GM23338 (cell line): ENCODE results near the gene SNPH. TPM values are rescaled to one million over a fixed set of nuclear protein-coding genes. Genes with fewer than 3 reads are reported as not detected.

Source experiments
- ATAC-seq: fragments of 200-7000 bp; cut with Tn5 transposase; 3 replicates; pipeline ENCODE4 v1.9.1; 2020
- DNase-seq: peaks from one replicate; pipeline ENCODE4 v3.0.0-alpha.2; 2015; ENCODE audit warnings: low spot score
- H2AFZ ChIP-seq: fragments of 200-600 bp; sonication (generic); 2 replicates; pipeline ENCODE4 v1.8.0; 2016; ENCODE audit warnings: antibody characterized with exemption, mild to moderate bottlenecking, moderate library complexity
- H3F3A ChIP-seq: fragments of 200-600 bp; sonication (generic); replicated peaks from 2 replicates; pipeline ENCODE4 v1.8.0; 2017; ENCODE audit warnings: antibody characterized with exemption, mixed run types, low read depth
- H3K27ac ChIP-seq: fragments of 200-600 bp; sonication (generic); 2 replicates; pipeline ENCODE4 v1.6.1; 2016; ENCODE audit warnings: low read depth
- H3K27me3 ChIP-seq: fragments of 200-600 bp; sonication (generic); 2 replicates; pipeline ENCODE4 v1.8.0; 2016; ENCODE audit warnings: mild to moderate bottlenecking, mixed run types, moderate library complexity; ENCODE audit not compliant: insufficient read depth
- H3K36me3 ChIP-seq: fragments of 200-600 bp; sonication (generic); 2 replicates; pipeline ENCODE4 v1.8.0; 2016; ENCODE audit warnings: mild to moderate bottlenecking; ENCODE audit not compliant: insufficient read depth
- H3K4me1 ChIP-seq: fragments of 200-600 bp; sonication (generic); 2 replicates; pipeline ENCODE4 v1.8.0; 2016; ENCODE audit warnings: mild to moderate bottlenecking, moderate library complexity; ENCODE audit not compliant: insufficient read depth
- H3K4me2 ChIP-seq: fragments of 200-600 bp; sonication (generic); 2 replicates; pipeline ENCODE4 v1.7.1; 2017; ENCODE audit warnings: mixed run types
- H3K4me3 ChIP-seq: fragments of 200-600 bp; sonication (generic); 2 replicates; pipeline ENCODE4 v1.6.1; 2016; ENCODE audit warnings: mixed run types
- H3K79me2 ChIP-seq: fragments of 200-600 bp; sonication (generic); replicated peaks from 2 replicates; pipeline ENCODE4 v1.8.0; 2017; ENCODE audit warnings: mild to moderate bottlenecking; ENCODE audit not compliant: insufficient read depth
- H3K9me2 ChIP-seq: fragments of 200-600 bp; sonication (generic); 2 replicates; pipeline ENCODE4 v1.8.0; 2017; ENCODE audit not compliant: insufficient read depth
- H4K20me1 ChIP-seq: fragments of 200-600 bp; sonication (generic); replicated peaks from 2 replicates; pipeline ENCODE4 v1.8.0; 2017; ENCODE audit warnings: mild to moderate bottlenecking; ENCODE audit not compliant: insufficient read depth
- H3K27ac Mint-ChIP-seq: 2 replicates; pipeline ENCODE4 v1.8.0; 2020; ENCODE audit warnings: inconsistent platforms, mild to moderate bottlenecking, moderate library complexity, mixed read lengths
- H3K27me3 Mint-ChIP-seq: 3 replicates; pipeline ENCODE4 v1.8.0; 2022; ENCODE audit warnings: low read depth, mild to moderate bottlenecking, moderate library complexity, mixed read lengths, inconsistent platforms; ENCODE audit not compliant: insufficient read depth, poor library complexity
- H3K36me3 Mint-ChIP-seq: 3 replicates; pipeline ENCODE4 v1.8.0; 2021; ENCODE audit warnings: low read depth, mild to moderate bottlenecking, inconsistent platforms, moderate library complexity, mixed read lengths
- H3K4me1 Mint-ChIP-seq: 3 replicates; pipeline ENCODE4 v1.8.0; 2020; ENCODE audit warnings: mild to moderate bottlenecking, inconsistent platforms, mixed read lengths
- H3K4me3 Mint-ChIP-seq: 3 replicates; pipeline ENCODE4 v1.8.0; 2021; ENCODE audit warnings: moderate library complexity, mild to moderate bottlenecking, inconsistent platforms, mixed read lengths
- H3K9me3 Mint-ChIP-seq: 3 replicates; pipeline ENCODE4 v1.8.0; 2020; ENCODE audit warnings: moderate library complexity, mild to moderate bottlenecking, inconsistent platforms, mixed read lengths
- CREB1 ChIP-seq: fragments of 250-450 bp; sonication (Bioruptor Pico); IDR thresholded peaks from 2 replicates; pipeline ENCODE4 v1.5.0; 2020; ENCODE audit warnings: low read depth, mild to moderate bottlenecking, moderate library complexity
- EZH2 ChIP-seq: fragments of 200-600 bp; sonication (generic); IDR thresholded peaks from one replicate; pipeline ENCODE4 v1.8.0; 2017; ENCODE audit warnings: antibody characterized with exemption, mild to moderate bottlenecking, low read depth; ENCODE audit not compliant: unreplicated experiment
- JUNB ChIP-seq: IDR thresholded peaks from one replicate; pipeline ENCODE4 v1.6.1; 2016; ENCODE audit warnings: antibody characterized with exemption; ENCODE audit not compliant: unreplicated experiment
- STAT1 ChIP-seq: IDR thresholded peaks from one replicate; pipeline ENCODE4 v1.6.1; 2016; ENCODE audit warnings: antibody characterized with exemption; ENCODE audit not compliant: unreplicated experiment
- ZNF114 ChIP-seq: fragments of 250-450 bp; sonication (Bioruptor Pico); IDR thresholded peaks from 2 replicates; pipeline ENCODE4 v1.5.0; 2020; ENCODE audit warnings: mild to moderate bottlenecking, moderate library complexity
- ZNF331 ChIP-seq: fragments of 250-450 bp; sonication (Bioruptor Pico); IDR thresholded peaks from 2 replicates; pipeline ENCODE4 v1.5.0; 2020; ENCODE audit warnings: low read depth, mild to moderate bottlenecking, moderate library complexity
- ZNF462 ChIP-seq: fragments of 250-450 bp; sonication (Bioruptor Pico); IDR thresholded peaks from 2 replicates; pipeline ENCODE4 v1.5.0; 2020; ENCODE audit warnings: mild to moderate bottlenecking, moderate library complexity
- polyA plus RNA-seq: library from polyadenylated mRNA; unstranded; fragments of >200 nt; fragmentation: Nextera tagmentation; extraction: Ambion mirVana; gene quantifications from 2 replicates; pipeline ENCODE4 v1.2.1, GENCODE V29; 2016
- total RNA-seq: library from RNA; depleted of rRNA; stranded (reverse); fragments of >200 nt; shearing (Covaris generic); gene quantifications from 2 replicates; pipeline ENCODE4 v1.2.3, GENCODE V29; 2014
- TF ChIP-seq, protein P1 (sequence below), 2 experiments: fragments of 200-600 bp in 1 of 2; sonication (generic) in 1 of 2; conservative IDR thresholded peaks; 2 replicates each; pipeline versions ENCODE4 v1.5.1 to v1.6.1; 2016 to 2017; ENCODE audit warnings: antibody characterized with exemption in 2 of 2, low read depth in 2 of 2, mild to moderate bottlenecking in 2 of 2, moderate library complexity in 1 of 2

Gene SNPH
- total and polyA plus RNA-seq, 2 experiments from 2014 or later = 1.5 to 5.8 TPM

GRCh38 chr20:1341561-1342265, 75.6 kb downstream of the SNPH start:
- Histone ChIP-seq H4K20me1 (peaks cover 5% of the 10 kb centered on the region; the same call in 1 of the 2 replicates), H3K79me2 (no peaks in the 10 kb centered on the region), H3K27me3 (no peaks in the 10 kb centered on the region; the same call in 1 of the 2 replicates), H3K9me2 (no peaks in the 10 kb centered on the region), H3F3A (no peaks in the 10 kb centered on the region), H3K4me2 (no peak overlapping the region), H3K4me1 (no peaks in the 10 kb centered on the region), H3K4me3 (no peak overlapping the region), H3K36me3 (no peaks in the 10 kb centered on the region), H2AFZ (no peak overlapping the region), H3K27ac (no peak overlapping the region)
- Mint-ChIP-seq H3K9me3 (no peaks in the 10 kb centered on the region; the same call in 2 of the 3 replicates), H3K27me3 (peaks cover 5% of the 10 kb centered on the region), H3K36me3 (peaks cover 3% of the 10 kb centered on the region; the same call in 1 of the 3 replicates), H3K4me3 (no peak overlapping the region), H3K4me1 (peaks cover 5% of the 10 kb centered on the region), H3K27ac (no peak overlapping the region)
- DNase-seq (no peak), ATAC-seq (no peak)
- TF ChIP-seq JUNB (no peak), ZNF331 (CRISPR knock-in tag) (no peak), ZNF114 (CRISPR knock-in tag) (no peak), CREB1 (CRISPR knock-in tag) (no peak), EZH2 (no peak), STAT1 (no peak), ZNF462 (no peak)
- TF ChIP-seq, protein P1, sequence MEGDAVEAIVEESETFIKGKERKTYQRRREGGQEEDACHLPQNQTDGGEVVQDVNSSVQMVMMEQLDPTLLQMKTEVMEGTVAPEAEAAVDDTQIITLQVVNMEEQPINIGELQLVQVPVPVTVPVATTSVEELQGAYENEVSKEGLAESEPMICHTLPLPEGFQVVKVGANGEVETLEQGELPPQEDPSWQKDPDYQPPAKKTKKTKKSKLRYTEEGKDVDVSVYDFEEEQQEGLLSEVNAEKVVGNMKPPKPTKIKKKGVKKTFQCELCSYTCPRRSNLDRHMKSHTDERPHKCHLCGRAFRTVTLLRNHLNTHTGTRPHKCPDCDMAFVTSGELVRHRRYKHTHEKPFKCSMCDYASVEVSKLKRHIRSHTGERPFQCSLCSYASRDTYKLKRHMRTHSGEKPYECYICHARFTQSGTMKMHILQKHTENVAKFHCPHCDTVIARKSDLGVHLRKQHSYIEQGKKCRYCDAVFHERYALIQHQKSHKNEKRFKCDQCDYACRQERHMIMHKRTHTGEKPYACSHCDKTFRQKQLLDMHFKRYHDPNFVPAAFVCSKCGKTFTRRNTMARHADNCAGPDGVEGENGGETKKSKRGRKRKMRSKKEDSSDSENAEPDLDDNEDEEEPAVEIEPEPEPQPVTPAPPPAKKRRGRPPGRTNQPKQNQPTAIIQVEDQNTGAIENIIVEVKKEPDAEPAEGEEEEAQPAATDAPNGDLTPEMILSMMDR (conservative IDR thresholded peaks at IDR 0.05; ENCODE audit: low read depth in 2 of 2) = no peak
